NCI-H82 (cell line): ENCODE measurements around the gene QPCT.
A peak's percentile ranks its signal among the peaks of the same experiment; 100 is the strongest.

ENCODE experiments used
- DNase-seq: peaks from one replicate; lab custom pipeline; 2025; lab: John Stamatoyannopoulos, UW

The QPCT gene

DNA sequence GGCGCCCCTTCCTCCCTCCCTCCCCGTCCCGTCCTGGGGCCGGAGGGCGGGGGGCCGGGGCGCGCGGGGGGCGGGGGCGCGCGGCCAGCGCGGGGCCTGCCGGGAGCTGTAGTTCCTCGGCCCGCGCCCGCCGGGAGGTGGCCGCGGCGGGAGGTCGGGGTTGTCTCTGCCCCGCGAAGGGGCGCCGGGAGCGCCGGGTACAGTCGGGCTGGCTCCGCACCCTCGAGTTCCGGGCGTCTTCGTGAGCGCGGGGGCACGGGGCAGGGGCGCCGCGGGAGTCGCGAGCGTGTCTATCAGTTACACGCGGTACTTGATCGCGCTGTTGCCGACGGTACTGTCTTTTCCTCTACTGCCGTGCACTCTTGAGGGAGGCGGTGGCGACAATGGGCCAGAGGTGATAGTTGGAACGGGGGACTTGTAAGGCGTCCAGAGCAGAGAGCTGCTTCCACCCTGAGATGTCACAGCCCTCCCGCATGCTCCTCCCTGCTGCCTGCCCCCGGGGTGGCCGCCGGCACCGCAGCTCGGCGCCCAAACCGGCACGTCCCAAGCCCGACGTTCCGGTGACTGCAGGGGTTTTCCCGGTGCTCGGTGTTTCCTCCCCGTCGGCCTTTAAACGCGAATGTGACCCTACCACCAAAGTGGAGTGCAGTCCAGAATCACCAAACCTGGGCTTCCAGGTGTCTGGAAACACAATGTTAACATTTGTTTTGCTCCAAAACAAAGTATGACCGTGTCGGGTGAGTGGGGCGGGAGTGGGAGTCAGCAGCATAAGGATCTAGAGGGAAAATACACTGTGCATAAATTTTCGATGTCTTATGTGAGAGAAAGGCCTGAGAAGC lies 19.4 kb upstream of the QPCT start, which contains the start of gene PRKD3:
PRKD3 (minus strand) TSS at position 48 of the 839 bp plus-strand sequence. CDS start 8,309 bp downstream, outside the sequence.
- peak; percentile 80 for DNase-seq

DNA sequence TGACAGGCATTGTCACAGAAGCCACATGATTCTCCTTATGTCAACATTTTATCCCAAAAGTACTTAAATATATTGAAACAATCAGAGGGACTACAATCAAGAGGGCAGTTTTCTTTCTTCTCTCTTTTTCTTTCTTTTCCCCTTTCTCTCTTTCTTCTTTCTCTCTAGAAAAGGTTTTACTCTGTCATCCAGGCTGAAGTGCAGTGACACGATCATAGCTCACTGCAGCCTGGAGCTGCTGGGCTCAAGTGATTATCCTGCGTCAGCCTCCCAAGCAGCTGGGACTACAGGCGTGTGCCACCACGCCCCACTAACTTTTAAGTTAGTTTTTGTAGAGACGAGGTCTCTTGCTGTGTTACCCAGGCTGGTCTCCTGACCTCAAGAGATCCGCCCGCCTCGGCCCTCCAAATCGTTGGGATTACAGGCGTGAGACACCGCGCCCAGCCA lies 18.8 kb upstream of the QPCT start:
- DNase-seq, result peak; percentile 14

DNA sequence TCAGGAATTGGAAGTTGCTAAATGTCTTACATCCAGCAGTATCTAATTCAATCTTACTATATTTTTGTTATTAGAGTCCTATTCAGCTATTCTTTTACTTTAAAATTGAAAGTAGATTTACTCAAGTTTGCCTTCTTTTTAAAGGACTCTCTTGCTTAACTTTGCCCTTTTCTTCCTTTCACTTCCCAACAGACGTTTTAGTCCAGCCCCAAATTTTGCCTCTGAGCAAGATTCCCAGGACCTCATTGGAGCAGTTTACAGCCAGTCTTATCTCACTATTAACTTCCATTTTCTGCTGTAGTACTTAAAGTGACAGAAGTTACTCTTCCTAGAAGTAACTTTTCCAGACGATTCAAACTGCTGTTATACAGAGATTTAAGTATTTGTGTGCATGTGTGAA lies 18.1 kb upstream of the QPCT start:
- DNase-seq, result no peak

DNA sequence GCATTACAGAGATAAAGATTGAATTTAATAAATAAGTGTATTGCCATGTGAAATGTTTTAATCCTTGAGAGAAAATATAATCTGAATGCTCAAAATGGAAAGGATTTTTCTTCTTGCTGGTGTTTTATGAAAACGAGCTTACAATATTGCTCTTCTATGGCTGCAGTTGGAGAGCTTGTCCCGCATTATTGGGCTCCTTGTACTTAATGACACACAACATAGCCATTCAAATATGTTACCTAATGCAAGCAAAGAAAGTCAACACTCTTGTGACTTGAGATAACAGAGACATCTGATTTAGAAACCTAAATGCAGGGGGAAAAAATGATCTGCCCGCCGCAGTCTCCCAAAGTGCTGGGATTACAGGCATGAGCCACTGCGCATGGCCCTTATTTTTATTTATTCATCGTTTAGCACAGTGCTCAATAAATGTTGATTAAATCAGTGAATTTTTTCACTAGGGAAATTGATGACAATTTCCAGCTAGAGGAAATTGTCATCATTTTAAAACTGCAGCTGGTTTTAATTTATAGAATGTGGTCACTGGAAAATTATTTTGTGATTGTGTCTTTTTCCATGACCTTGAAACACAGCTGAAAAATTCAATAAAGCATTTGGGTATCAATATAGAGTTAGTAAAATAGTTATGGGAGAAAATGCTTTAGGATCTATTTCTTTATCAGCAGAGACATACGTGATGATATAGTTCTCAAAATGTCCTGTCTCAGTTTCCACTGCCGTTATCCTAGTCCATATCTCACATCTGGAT lies 17.4 kb upstream of the QPCT start:
- DNase-seq, result no peak

DNA sequence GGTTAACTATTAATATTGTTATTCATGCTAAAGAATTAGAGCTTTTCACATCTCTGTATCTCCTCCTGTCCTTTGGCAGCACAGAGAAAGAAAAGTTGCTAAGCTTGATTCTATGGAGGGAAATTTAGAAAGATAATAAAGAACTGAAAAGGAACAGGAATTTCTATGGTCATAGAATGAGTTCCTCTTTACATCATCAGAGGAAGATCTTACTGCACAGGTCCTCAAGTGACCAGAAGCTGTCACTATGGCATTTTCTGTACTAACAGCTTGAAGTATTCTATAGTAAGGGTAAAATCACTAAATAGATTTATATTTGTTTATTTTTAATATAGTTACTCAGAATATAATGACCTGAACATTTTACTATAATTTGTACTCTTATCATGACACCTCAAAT lies 13.7 kb upstream of the QPCT start:
- no peak for DNase-seq

DNA sequence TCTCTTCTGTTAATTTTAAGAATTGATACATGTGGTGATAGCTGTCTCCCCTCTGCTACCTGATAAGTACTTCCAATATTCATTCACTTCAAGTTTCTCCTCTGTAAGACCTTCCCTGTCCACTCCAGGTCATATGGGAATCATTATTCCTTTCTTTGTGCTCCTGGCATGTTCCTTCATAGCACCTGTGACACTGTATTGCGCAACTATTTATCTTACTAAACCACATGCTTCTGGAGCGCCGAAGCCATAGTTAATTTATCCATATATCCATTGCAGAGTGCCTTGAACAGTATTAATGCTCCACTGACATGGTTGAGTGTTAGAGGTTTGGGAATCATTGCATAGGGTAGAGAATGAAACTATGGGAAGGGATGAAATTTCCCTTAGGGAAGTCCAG lies 11.9 kb upstream of the QPCT start:
- DNase-seq, result no peak

DNA sequence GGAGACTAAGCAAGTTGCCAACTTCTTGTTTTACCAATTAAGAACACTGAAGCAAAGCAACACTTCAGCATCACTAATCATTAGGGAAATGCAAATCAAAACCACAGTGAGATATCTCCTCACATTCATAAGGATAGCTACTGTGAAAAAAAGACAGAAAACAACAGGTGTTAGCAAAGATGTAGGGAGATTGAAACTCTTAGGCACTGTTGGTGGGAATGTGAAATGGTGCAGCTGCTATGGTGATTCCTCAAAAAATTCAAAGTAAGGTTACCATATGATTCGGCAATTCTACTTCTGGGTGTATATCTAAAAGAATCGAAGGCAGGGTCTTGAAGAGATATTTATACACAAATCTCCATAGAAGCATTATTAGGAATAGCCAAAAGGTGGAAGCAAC lies 11.2 kb upstream of the QPCT start:
- no peak for DNase-seq

DNA sequence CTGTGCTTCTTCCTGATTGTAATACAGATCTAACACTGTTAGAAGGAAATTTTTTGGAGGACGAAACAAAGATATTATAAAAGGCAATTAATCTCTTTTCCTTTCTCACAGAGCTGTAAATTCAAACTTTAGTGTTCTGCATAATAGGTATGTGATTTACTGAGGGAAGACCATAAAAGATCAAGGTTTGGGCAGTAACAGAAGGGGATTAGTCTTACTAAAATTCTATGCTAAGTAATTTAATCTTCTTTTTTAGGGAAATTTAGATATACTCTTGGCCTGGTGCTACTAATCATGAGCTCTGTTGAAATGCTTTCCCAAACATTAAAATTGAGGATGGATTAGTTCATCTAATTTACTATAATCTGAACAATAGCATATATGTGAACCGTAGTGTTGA lies 8.8 kb upstream of the QPCT start:
- no peak for DNase-seq

DNA sequence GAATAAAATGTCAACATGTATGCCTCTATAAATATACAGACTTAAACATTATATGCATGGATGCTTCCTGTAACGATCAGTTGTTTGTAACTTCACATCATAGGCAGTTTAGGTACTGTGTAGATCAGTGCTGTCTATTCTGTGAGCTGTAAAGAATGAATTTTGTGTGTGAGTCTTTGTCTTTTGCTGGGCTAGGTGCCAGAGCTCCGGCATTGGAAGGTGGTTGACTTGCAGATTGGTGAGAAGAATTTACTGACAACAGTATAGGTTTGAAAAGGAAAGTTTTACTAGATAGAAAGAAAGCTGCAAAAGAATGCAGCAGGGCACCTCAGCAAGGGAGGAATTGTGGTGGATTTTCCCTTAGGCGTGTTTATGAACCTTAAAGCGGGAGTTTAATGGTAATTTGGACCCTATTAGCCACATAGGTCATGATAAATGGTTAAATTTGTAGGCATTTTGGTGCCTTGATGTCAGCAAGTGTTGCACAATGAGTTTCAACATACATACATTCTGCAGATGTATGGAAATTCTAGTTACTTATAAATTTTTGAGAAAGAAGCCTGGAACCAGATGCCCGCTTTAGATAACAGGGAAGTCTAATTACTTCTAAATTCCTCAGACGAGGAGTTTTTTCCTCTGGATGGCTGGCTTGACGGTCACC lies 6.7 kb upstream of the QPCT start:
- no peak for DNase-seq

DNA sequence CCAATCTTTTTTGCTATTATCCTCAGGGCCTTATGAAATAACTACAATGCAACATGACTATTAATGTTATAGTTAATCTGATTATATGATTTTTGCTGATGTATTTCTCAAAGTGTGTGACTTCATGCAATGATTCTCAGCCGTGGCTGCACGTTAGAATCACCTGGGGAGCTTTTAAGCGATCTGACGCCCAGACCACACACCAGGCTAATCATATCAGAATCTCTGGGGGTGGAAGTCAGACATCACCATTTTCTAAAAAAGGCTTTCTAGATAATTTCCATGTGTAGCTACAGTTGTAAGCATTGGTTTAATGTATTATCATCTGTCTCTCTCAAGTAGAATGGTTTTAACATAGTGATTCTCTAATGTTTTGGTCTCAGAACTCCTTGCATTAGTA lies 5.5 kb upstream of the QPCT start:
- DNase-seq, result no peak

DNA sequence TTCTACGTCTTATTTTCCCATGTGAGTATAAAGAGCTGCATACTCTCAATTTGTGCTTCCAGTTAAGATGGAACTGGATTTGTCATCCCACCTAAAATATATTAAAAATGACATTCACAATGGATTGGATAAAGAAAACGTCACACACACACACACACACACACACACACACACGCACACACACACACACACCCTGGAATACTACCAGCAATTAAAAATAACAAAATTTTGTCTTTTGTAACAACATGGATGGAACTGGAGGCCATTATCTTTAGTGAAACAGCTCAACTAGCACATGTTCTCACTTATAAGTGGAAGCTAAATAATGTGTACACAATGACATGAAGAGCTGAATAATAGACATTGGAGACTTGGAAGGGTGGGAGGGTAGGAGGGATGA lies 3.8 kb upstream of the QPCT start:
- DNase-seq, result no peak

DNA sequence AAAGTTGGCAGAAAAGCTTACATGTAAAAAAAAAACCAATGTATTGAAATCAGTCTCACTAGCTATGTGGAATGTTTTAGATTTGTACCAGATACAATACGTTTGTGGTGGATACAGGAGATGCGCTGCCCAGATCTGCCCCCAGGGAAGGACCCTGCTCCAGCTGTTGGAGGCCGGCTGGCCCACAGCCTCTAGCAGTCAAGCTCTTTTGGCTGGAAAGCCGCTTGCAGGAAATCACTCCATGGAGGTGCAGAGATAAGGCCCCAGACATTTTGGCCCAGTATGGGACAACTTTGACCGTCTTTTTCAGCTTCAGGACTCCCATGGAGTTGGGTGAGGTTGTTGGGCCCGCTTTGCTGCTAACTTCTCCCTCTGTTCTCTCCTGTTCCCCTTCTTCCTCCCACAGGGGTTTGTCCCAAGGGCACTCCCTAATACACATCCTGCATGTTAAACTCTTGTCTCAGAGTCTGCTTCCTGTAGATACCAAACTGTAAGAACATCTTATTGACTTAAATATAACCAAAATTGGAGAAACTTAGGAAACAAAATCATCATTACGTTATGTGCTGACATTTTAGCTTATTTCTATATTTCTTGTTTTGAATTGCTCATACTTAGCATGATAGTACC lies 1.7 kb upstream of the QPCT start:
- DNase-seq, result no peak

DNA sequence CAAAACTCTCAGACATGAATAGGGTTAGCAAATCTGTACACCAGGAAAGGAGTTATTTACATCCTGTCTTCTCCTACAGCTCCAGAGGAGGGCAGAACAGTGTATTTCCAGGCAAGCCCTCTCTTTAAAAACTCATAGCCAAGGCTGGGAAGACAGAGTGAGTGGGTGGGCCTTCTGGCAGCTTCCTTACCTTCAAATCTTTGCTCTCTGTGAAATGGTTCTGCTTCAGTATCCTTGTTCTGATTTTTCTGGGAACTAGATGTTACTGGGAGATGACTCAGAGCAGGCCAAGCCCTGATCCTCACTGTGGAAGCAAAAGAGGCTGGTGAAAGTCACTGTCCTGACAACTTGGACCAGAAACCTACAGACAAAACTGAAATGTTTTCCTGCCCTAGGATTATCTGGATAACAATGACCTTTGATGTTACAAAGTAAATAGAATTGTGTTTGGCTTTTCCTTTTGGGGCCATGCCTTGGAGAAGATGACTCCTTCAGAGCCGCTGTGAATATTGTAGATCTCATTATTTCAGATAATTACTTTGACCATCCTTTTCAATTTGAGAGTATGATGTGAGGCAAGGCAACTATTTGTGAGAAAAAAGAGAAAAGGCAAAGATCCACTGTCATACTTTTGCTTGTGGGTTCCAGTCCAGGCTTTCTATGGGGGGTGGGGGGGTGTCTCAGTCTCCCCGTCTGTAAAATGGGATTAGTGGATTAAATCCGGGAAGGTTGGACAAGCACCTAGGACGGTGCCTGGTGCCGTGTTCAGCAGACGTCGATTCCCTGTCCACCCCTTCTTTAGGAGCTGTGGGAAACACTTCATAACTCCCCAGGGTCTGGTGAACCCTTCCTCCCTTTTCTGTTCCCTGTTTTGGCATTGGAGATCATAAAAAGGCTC lies 644 bp upstream of the QPCT start:
- peak; percentile 47 for DNase-seq

DNA sequence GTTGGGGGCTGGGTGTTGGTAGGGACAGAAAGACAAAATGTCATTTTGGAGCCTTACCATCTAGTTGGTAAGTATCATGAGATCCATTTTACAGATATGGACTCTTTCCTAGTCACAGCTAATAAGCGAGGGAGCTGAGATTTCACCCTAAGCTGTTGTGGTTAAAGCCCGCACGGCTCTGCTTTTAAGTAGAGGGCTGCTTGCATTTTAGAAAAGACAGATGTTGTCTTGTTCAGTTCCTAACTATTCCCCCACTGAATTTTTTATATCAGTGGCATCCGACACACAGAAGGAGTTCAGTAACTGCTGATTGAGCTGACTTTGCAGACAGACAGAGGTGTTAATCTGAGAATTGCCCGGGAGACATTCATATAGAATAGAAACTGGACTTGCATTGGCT lies 3.7 kb downstream of the QPCT start:
- DNase-seq, result peak; percentile 19

DNA sequence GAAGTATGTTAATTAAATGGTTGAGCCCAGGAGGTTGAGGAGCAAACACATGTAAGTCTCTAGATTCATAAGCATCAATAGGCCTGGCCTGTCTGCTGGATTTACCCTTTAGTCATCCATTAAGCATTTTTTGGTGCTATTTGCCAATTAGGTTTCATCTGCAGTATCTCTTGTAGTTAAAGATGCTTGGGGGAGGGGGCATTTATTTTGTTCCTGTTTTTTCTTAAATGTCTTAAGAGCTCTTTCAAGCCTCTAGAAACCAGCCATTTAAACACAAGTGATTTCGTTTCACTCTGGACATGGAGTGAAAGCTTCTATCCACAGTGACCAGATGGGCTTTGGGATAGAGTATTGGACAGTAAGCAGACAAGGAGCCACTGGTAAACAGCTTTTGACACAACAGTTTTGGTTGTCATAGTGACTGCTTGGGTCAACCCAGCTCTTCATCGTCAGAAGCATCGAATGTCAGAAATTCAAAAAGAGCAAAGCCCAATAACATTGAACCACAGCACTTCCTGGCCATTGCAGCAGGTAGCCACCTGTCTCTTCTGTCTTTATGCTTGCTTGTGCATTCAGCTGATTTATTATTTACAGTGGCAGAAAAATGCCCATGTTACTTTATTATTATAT lies 4.9 kb downstream of the QPCT start:
- peak; percentile 64 for DNase-seq

DNA sequence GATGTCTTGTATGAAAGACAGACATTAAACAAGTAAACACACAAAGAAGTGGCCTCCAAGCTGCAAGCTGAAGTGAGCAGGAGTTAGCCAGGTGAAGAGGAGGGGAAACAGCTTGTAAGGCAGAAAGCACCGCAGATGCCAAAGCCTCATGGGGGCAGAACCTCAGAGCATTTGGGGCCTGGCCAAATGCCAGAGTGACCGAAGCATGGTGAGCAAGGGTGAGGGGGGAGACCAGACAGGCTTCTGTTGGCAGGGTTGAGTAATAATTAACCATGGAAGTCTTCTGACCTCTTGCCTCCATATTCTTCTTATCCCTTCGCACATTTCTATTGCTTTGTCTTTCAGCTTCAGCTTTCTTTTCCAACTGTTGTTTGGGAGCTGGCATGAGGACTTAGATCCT lies 5.6 kb downstream of the QPCT start:
- peak; percentile 58 for DNase-seq

DNA sequence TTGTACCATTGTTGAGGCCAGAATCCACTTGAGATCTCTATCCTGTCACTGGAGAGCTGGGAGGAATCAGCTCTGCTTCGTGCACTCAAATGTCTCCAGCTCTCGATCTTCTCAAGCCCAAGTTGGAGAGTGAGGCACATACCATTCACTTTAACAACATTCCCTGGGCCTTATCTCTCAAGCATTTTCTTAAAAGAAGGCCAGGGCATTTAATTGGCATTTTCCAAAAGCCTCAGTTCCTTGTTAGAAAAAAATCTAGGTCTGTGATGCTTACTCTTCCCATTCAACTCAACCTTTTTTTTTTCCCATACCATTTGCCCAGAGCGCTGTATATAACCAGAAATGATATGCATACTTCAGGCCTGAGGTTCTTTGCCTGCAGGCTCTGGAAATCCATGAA lies 10.1 kb downstream of the QPCT start:
- DNase-seq, result no peak

DNA sequence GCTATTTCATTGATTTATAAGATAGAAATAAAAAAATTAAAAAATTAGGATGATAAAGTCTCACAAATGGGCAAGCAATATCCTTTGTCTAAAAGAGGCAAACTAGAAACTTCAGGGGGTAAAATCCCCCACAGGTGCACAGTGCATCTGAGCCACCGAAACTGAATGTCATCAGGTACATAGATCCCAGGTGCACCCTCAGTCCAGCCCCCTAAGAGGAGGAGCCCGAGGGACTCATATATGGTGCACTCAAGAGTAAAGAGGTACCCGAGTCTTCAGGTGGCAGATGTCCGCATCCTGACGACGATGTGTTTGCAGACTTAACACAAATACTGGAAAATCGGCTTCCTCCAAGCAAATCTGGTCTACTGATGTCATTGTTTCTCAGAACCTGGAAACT lies 11.3 kb downstream of the QPCT start:
- no peak for DNase-seq

DNA sequence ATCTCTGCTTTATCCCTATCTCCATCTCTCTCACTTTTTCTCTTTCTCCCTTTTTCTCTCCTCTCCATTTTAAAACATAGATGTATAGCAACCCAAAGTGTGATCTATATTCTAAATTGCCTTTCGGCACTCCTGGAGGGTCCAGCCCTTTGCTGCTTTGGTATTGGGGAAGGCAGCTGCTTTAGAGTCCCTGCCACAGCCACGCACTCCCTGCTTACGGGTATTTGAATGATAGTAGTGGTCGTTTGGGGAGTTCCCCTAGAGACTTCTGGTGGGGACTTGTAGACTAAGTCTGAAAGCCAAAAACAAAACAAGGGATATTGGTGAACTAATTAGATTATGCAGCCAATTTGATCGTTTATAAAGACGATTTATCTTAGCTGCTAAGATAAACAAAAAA lies 11.9 kb downstream of the QPCT start:
- DNase-seq, result no peak

DNA sequence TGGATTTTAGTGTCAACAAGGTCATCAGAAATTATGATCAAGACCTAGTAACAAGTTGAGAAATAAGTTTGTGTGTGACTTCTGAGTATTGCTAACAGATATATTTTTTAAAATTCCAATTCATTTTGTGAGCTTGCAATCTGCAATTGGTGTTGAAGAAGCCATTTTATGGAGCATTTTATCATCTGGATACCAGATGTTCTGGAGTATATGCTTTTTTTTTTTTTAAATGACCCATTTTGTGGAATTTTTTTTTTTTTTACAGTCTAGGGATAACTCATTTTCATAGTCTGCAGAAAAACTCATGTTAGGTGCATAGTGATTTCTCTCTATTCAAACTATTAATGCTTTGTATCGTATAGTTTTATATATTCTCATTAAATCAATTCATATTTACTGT lies 12.6 kb downstream of the QPCT start:
- DNase-seq, result no peak

DNA sequence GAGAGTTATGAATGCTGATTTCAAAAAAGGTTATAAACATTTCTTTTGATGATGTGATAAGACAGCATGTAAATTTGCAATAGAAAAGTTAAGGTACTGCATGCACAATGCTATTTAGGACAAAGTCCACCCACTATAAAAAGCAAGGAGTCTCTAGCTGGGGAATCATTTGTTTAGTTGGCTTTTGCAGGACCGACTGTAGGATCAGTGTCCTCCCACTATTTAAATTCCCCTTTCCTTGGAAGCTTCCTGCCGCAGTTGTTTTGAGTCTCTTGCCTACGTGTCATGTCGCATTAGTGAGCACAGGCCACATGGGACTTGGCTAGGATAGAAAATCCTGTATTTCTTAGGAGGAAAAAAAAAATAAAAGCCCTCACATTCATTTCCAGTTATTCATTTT lies 13.1 kb downstream of the QPCT start:
- no peak for DNase-seq
